ENCODE results near the gene RAD50. TPM values are rescaled to one million over a fixed set of nuclear protein-coding genes. Genes with fewer than 3 reads are reported as not detected.
"Not testable (repeated sequence)": the region's sequence is repeated elsewhere in the genome, so short reads cannot be mapped to it uniquely, and the experiment has no call there.

Gene RAD50
- 10 to 100 TPM; 44.8 to 52.0 (median 48.5) TPM for polyA plus RNA-seq (ENCODE audit: insufficient read length in 4 of 4)

- DNase-seq (ENCODE audit: low read depth in 4 of 4, low spot score in 3 of 4): peak; percentile 73 to 78 (median 74)
Observed at GRCh38 chr5:132556763-132557477, at the start of gene RAD50. TSS of gene RAD50 (plus strand) at chr5:132556977. CDS start at chr5:132557325, 348 bp downstream.

GRCh38 chr5:132510076-132510475 is 46.7 kb upstream of the RAD50 start:
- no peak for DNase-seq (ENCODE audit: low read depth in 4 of 4, low spot score in 3 of 4)

- not testable (repeated sequence) for DNase-seq (ENCODE audit: low read depth in 4 of 4, low spot score in 3 of 4)
Observed at GRCh38 chr5:132513618-132514336, 43.0 kb upstream of the RAD50 start.

GRCh38 chr5:132522067-132522466 is 34.7 kb upstream of the RAD50 start:
- DNase-seq (ENCODE audit: low read depth in 4 of 4, low spot score in 3 of 4): not testable (repeated sequence)

GRCh38 chr5:132524877-132525276 is 31.9 kb upstream of the RAD50 start:
- not testable (repeated sequence) for DNase-seq (ENCODE audit: low read depth in 4 of 4, low spot score in 3 of 4)

GRCh38 chr5:132525299-132525724 is 31.5 kb upstream of the RAD50 start:
- DNase-seq (ENCODE audit: low read depth in 4 of 4, low spot score in 3 of 4): no peak

GRCh38 chr5:132526290-132526973 is 30.3 kb upstream of the RAD50 start:
- DNase-seq (ENCODE audit: low read depth in 4 of 4, low spot score in 3 of 4): peak; percentile 36 to 63 (median 54)

- DNase-seq (ENCODE audit: low read depth in 4 of 4, low spot score in 3 of 4): no peak
Observed at GRCh38 chr5:132526974-132527564, 29.7 kb upstream of the RAD50 start.

- DNase-seq (ENCODE audit: low read depth in 4 of 4, low spot score in 3 of 4): no peak
Observed at GRCh38 chr5:132528021-132528420, 28.8 kb upstream of the RAD50 start.

- no peak for DNase-seq (ENCODE audit: low read depth in 4 of 4, low spot score in 3 of 4)
Observed at GRCh38 chr5:132528866-132529634, 27.7 kb upstream of the RAD50 start.

GRCh38 chr5:132530946-132531345 is 25.8 kb upstream of the RAD50 start:
- DNase-seq (ENCODE audit: low read depth in 4 of 4, low spot score in 3 of 4): no peak

GRCh38 chr5:132539716-132540115 is 17.1 kb upstream of the RAD50 start:
- DNase-seq (ENCODE audit: low read depth in 4 of 4, low spot score in 3 of 4): no peak

GRCh38 chr5:132540149-132540548 is 16.6 kb upstream of the RAD50 start:
- DNase-seq (ENCODE audit: low read depth in 4 of 4, low spot score in 3 of 4): no peak

GRCh38 chr5:132540764-132541163 is 16.0 kb upstream of the RAD50 start:
- DNase-seq (ENCODE audit: low read depth in 4 of 4, low spot score in 3 of 4): no peak

GRCh38 chr5:132543472-132544201 is 13.1 kb upstream of the RAD50 start, which contains the start of gene IL5:
TSS of gene IL5 (minus strand) at chr5:132543522. CDS start at chr5:132543478, 44 bp downstream.
- DNase-seq (ENCODE audit: low read depth in 4 of 4, low spot score in 3 of 4): no peak

GRCh38 chr5:132546108-132546507 is 10.7 kb upstream of the RAD50 start:
- DNase-seq (ENCODE audit: low read depth in 4 of 4, low spot score in 3 of 4): no peak

- DNase-seq (ENCODE audit: low read depth in 4 of 4, low spot score in 3 of 4): no peak
Observed at GRCh38 chr5:132547269-132547668, 9.5 kb upstream of the RAD50 start.

- not testable (repeated sequence) for DNase-seq (ENCODE audit: low read depth in 4 of 4, low spot score in 3 of 4)
Observed at GRCh38 chr5:132548834-132549233, 7.9 kb upstream of the RAD50 start.

- no peak for DNase-seq (ENCODE audit: low read depth in 4 of 4, low spot score in 3 of 4)
Observed at GRCh38 chr5:132549576-132549975, 7.2 kb upstream of the RAD50 start.
